ENCODE results near the gene KCNIP1.
"Not testable (repeated sequence)": the region's sequence is repeated elsewhere in the genome, so short reads cannot be mapped to it uniquely, and the experiment has no call there.

Gene KCNIP1

GRCh38 chr5:170536525-170536924 is 32.7 kb downstream of the KCNIP1 start:
- no peak for DNase-seq (ENCODE audit: low spot score)
- no peak for FAIRE-seq

- no peak for FAIRE-seq
- DNase-seq (ENCODE audit: low spot score) = no peak
These were observed 33.8 kb downstream of the KCNIP1 start for GRCh38 chr5:170537451-170538095.

GRCh38 chr5:170538096-170538465 is 34.3 kb downstream of the KCNIP1 start:
- DNase-seq (ENCODE audit: low spot score) (peak; percentile 60), FAIRE-seq (peak; percentile 57)

- no peak for FAIRE-seq
- DNase-seq (ENCODE audit: low spot score) = no peak
These were observed 35.1 kb downstream of the KCNIP1 start for GRCh38 chr5:170538696-170539586.

GRCh38 chr5:170540271-170540670 is 36.5 kb downstream of the KCNIP1 start:
- no peak for DNase-seq (ENCODE audit: low spot score)
- no peak for FAIRE-seq

GRCh38 chr5:170541146-170541769 is 37.4 kb downstream of the KCNIP1 start:
- FAIRE-seq (peak; percentile 70), DNase-seq (ENCODE audit: low spot score) (peak; percentile 80)

GRCh38 chr5:170542691-170543293 is 39.0 kb downstream of the KCNIP1 start:
- no peak for DNase-seq (ENCODE audit: low spot score)
- FAIRE-seq = no peak

GRCh38 chr5:170545313-170545712 is 41.5 kb downstream of the KCNIP1 start:
- DNase-seq (ENCODE audit: low spot score) (no peak), FAIRE-seq (no peak)

- DNase-seq (ENCODE audit: low spot score) = no peak
- FAIRE-seq = no peak
These were observed 42.0 kb downstream of the KCNIP1 start for GRCh38 chr5:170545811-170546210.

GRCh38 chr5:170546282-170546681 is 42.5 kb downstream of the KCNIP1 start:
- no peak for FAIRE-seq
- no peak for DNase-seq (ENCODE audit: low spot score)

- FAIRE-seq; DNase-seq (ENCODE audit: low spot score): not testable (repeated sequence)
These were observed 46.6 kb downstream of the KCNIP1 start for GRCh38 chr5:170550382-170550781.

GRCh38 chr5:170551076-170551475 is 47.3 kb downstream of the KCNIP1 start:
- DNase-seq (ENCODE audit: low spot score) (no peak), FAIRE-seq (no peak)

GRCh38 chr5:170551622-170552021 is 47.8 kb downstream of the KCNIP1 start:
- DNase-seq (ENCODE audit: low spot score) (no peak), FAIRE-seq (no peak)

GRCh38 chr5:170552621-170553115 is 48.8 kb downstream of the KCNIP1 start:
- DNase-seq (ENCODE audit: low spot score) (peak; percentile 56), FAIRE-seq (no peak)

GRCh38 chr5:170553218-170553617 is 49.4 kb downstream of the KCNIP1 start:
- DNase-seq (ENCODE audit: low spot score) (no peak), FAIRE-seq (no peak)

- DNase-seq (ENCODE audit: low spot score) (no peak), FAIRE-seq (no peak)
These were observed 50.9 kb downstream of the KCNIP1 start for GRCh38 chr5:170554521-170555267.

GRCh38 chr5:170557314-170557713 is 53.5 kb downstream of the KCNIP1 start:
- no peak for DNase-seq (ENCODE audit: low spot score)
- no peak for FAIRE-seq

- FAIRE-seq = no peak
- no peak for DNase-seq (ENCODE audit: low spot score)
These were observed 55.5 kb downstream of the KCNIP1 start for GRCh38 chr5:170559296-170559695.

- FAIRE-seq = no peak
These were observed 57.1 kb downstream of the KCNIP1 start for GRCh38 chr5:170560938-170561337.

GRCh38 chr5:170562166-170562874 is 58.5 kb downstream of the KCNIP1 start:
- FAIRE-seq (no peak), DNase-seq (ENCODE audit: low spot score) (no peak)

More at GRCh38 chr5:170560938-170561337, 57.1 kb downstream of the KCNIP1 start:
- no peak for DNase-seq (ENCODE audit: low spot score)
